ENCODE measurements around the gene PELI1.

The PELI1 gene, protein sequence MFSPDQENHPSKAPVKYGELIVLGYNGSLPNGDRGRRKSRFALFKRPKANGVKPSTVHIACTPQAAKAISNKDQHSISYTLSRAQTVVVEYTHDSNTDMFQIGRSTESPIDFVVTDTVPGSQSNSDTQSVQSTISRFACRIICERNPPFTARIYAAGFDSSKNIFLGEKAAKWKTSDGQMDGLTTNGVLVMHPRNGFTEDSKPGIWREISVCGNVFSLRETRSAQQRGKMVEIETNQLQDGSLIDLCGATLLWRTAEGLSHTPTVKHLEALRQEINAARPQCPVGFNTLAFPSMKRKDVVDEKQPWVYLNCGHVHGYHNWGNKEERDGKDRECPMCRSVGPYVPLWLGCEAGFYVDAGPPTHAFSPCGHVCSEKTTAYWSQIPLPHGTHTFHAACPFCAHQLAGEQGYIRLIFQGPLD

GRCh38 chr2:64144057-64145013, at the start of gene PELI1:
PELI1 (minus strand) TSS chr2:64144420; CDS start chr2:64108310, 36,110 bp downstream.
- DNase-seq (ENCODE audit: insufficient read length, low spot score), result peak; percentile 69
- peak; percentile 98 for FAIRE-seq

DNA sequence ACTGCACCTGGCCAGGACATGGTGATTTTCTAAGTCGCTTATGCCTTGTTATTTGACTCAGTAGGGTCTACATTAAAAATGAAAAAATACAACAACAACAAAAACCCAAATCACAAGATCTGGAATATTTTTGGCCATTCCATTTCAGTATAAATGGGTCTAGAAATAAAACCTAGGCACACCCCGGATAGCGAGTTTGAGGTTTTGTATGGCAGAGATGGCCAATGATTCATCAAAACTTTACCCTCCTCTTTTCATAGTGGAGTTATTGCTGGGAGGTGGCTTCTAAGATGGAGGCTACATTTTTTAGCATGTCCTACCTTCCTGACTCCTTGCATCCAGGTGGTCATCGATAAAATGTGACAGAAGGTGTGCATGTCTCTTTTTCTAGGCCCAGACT, 49.3 kb upstream of the PELI1 start:
- no peak for FAIRE-seq
- DNase-seq (ENCODE audit: insufficient read length, low spot score), result no peak

GRCh38 chr2:64192664-64193105, 48.5 kb upstream of the PELI1 start:
- DNase-seq (ENCODE audit: insufficient read length, low spot score) (no peak), FAIRE-seq (no peak)

GRCh38 chr2:64192125-64192479, 47.9 kb upstream of the PELI1 start:
- peak; percentile 96 for FAIRE-seq
- no peak for DNase-seq (ENCODE audit: insufficient read length, low spot score)

GRCh38 chr2:64189586-64189985, 45.4 kb upstream of the PELI1 start:
- DNase-seq (ENCODE audit: insufficient read length, low spot score) (no peak), FAIRE-seq (no peak)

- DNase-seq (ENCODE audit: insufficient read length, low spot score) (no peak), FAIRE-seq (no peak)
Observed at GRCh38 chr2:64189167-64189566, 44.9 kb upstream of the PELI1 start.

DNA sequence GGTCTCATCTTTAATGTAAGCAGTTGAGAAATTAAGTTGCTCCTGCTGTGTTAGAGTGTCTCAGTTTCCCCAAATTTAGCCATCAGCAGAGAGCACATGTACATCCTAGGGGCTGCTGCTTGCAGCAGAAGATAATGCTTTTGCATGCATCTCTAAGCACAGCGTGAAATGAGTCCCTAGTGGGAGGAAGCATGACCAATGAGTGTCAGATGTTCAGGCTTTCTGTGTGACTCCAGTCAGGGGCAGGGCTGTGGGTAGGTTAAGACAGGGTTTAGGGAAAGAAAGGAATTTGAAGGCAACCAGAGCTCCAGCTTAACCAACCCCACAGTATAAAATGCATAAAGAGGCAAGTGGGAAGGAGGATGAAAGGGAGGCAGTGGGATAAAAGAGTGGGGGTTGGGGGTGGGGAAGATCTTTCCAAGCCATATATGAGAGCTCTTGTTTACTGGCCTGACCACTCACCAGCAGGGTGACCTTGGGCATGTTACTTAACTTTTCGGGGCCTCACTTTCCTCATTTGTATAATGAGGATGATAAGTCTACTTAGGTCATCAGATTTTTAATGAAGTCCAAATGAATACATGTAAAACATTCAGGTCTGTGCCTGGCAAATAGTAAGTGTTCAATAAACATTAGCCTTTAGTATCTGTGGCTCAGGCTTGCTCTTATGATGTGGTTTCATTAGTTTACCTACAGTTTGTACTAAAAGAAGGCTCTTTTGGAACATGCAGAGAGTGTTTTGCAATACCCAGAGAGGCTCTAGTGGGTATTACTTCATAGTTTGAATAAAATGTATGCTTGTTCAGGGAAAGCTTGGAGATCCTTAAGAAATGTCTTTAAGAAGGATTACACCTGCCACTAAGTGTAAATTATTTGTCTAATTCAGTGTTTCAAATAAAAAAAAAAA, 42.7 kb upstream of the PELI1 start:
- FAIRE-seq (no peak), DNase-seq (ENCODE audit: insufficient read length, low spot score) (no peak)

- no peak for DNase-seq (ENCODE audit: insufficient read length, low spot score)
- FAIRE-seq, result peak; percentile 88
Observed at GRCh38 chr2:64179582-64180321, 35.5 kb upstream of the PELI1 start.

DNA sequence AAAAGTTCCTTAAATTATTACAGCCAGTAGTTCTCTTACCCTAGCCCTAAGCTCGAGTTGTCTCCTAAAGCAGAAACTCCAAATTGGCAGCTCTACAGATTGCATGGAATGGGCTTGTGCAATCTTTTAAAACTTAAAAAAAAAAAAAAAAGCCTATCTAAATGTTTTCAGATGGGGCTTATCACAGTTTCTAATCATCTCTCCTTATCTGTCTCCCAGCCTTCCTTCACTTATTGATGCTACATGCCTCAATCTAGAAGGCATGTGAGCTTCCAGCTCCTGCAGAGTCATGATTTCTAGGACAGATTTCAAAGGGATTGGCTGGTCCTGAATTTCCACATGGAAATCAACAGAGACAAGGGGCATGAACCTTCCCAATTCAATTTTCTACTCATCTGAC, 33.1 kb upstream of the PELI1 start:
- DNase-seq (ENCODE audit: insufficient read length, low spot score) (no peak), FAIRE-seq (no peak)

DNA sequence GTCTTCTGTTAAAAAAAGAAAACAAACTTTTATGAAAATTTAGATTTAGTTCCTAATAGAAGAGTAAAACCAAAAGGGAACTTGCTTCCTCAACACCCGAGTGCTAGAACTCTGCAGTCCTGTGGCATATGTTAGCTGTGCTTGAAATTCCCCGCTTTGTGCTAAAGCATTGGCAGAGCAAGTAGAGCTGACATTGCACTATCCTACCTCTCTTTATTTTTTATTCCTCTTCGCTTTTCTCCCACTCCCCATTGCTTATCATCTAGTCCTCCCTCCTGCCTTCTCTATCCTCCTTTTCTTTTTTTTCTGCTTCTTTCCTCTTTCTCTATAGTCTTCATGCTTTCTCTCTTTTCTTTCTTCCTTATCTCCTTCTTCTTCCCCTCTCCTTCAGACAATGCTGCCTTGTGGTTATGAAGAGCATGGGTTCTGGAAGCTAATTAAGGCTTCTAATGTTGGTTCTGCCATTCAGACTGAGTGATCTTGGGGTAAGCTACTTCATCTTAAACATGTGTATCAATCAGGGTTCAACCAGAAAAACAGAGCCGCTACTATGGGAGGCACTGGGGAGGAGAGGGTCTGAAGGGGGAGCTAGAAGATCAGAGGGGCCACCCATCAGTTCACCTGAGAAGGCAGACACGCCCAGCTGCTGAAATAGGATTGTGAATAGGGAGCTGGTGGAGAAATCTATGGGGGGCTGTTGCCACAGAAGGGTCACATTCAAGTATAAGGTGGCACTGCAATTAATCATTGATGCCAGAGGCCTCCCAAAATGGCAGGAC, 31.4 kb upstream of the PELI1 start:
- DNase-seq (ENCODE audit: insufficient read length, low spot score) (no peak), FAIRE-seq (no peak)

DNA sequence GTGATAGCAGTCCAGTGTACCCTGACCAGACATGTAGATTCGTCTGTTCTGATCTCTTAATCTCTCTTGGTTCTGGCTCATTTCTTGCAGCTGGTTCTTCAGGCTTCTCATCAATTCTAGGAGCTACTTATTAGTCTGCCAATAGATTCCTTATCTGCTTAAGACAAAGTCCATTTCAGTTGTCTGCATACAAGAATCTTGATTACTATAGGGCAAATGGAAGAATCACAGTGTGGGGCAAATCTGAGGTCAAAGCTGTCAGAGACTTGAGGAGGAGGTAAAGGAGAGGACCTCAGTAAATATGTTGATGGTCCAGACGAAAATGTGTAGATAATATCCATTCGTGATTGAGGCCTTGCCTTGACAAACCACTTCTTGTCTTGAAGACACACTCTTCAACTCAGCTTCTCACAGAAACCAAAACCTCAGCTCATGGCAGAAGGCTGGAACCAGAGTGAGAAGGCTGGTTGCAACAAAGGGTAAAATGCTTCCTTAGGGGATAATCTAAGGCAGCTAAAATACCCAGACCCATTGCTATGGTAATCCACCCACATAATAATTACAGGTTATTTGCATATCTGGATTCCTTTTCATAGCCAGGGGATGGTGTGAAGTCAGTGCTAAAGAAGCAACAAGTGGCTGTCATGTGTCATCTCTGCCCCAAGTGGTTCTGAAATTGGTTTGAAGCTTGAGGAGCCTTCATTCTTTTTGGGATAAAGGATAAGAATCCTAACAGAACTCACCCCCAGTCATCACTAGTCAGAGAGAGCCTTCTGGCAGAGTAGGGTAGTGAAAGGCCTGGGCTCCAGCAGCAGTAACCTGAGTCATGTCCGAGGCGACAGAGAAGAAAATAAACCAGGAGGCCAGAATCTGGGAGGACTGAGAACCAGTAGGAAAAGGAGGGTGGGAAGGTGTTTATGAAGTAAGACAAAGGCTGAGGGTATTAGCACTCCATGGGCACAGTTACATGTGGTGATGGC, 29.2 kb upstream of the PELI1 start:
- DNase-seq (ENCODE audit: insufficient read length, low spot score) (no peak), FAIRE-seq (no peak)

GRCh38 chr2:64168756-64169155, 24.5 kb upstream of the PELI1 start:
- FAIRE-seq, result no peak

DNA sequence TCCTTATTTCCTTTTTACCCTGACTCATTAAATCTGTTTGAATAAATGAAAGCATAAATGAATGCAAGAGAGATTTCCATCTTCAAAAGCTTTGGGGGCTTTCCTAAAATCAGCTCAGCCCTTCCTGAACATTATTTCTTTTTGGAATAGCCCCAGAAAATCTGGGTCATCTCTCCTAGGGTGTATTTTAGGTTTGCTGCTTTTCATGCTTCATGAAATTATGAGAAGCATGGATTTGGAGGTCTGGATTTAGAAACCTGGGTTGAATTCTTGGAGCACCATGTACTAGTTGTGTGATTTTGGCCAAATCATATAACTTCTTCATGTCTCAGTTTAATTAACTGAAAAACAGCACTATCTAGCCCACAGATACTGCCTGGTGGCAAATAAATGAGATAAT, 24.0 kb upstream of the PELI1 start:
- FAIRE-seq, result no peak
- DNase-seq (ENCODE audit: insufficient read length, low spot score), result no peak

More at GRCh38 chr2:64168756-64169155, 24.5 kb upstream of the PELI1 start:
- no peak for DNase-seq (ENCODE audit: insufficient read length, low spot score)

- FAIRE-seq, result peak; percentile 70
- DNase-seq (ENCODE audit: insufficient read length, low spot score), result no peak
Observed at GRCh38 chr2:64166637-64167420, 22.6 kb upstream of the PELI1 start.

GRCh38 chr2:64166212-64166611, 22.0 kb upstream of the PELI1 start:
- DNase-seq (ENCODE audit: insufficient read length, low spot score) (no peak), FAIRE-seq (no peak)

GRCh38 chr2:64165706-64166105, 21.5 kb upstream of the PELI1 start:
- DNase-seq (ENCODE audit: insufficient read length, low spot score), result no peak
- peak; percentile 49 for FAIRE-seq

DNA sequence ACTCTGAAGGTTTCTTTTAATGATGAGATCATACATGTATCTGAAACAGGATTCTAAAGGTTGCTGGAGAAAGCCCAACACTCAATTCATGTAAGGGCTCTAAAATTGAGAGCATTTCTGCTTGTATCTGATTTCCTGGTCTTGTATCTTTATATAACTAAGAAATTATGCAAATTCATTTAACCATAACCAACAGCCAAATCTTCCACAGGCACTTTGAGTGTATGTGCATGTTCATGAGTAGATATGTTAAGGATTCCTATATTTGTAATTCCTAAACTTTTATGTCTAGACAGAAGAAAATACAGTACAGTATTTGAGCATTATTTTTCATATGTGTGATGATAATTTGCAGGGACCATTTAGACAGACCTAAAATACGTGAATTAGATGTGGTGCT, 20.4 kb upstream of the PELI1 start:
- FAIRE-seq, result peak; percentile 37
- DNase-seq (ENCODE audit: insufficient read length, low spot score), result no peak

Data from GM19239 (cell line).